Prostate gland (tissue), 2 donors: ENCODE measurements around the gene C1orf35. TPM values are rescaled to one million over a fixed set of nuclear protein-coding genes. Genes with fewer than 3 reads are reported as not detected.
A peak's percentile ranks its signal among the peaks of the same experiment; 100 is the strongest.

Experiments
- DNase-seq: peaks from one replicate; pipeline ENCODE4 v3.0.0-alpha.2; 2019; ENCODE audit warnings: low spot score
- H3K27ac ChIP-seq, 2 donors: fragments of 200-600 bp; sonication (generic); 2 replicates each; pipeline ENCODE4 v1.5.1; 2017 to 2019
- H3K27me3 ChIP-seq: fragments of 200-600 bp; sonication (generic); replicated peaks from 2 replicates; pipeline ENCODE4 v1.5.1; 2019; ENCODE audit not compliant: insufficient read depth
- H3K36me3 ChIP-seq, 2 donors: fragments of 200-600 bp; sonication (generic); 1 replicate in 1 of 2; 2 replicates in 1 of 2; pipeline versions ENCODE4 v1.5.1 to v1.8.1; 2017 to 2019
- H3K4me1 ChIP-seq: fragments of 200-600 bp; sonication (generic); replicated peaks from 2 replicates; pipeline ENCODE4 v1.5.1; 2019
- H3K4me3 ChIP-seq, 2 donors: fragments of 200-600 bp; sonication (generic); 2 replicates each; pipeline ENCODE4 v1.5.1; 2017 to 2019
- H3K9me3 ChIP-seq: fragments of 200-600 bp; sonication (generic); 2 replicates; pipeline ENCODE4 v1.5.1; 2017
- CTCF ChIP-seq, 4 experiments: fragments of 200-600 bp in 2 of 4; fragments of 450-650 bp in 2 of 4; sonication (generic) in 2 of 4; IDR thresholded peaks; 1 replicate in 3 of 4; 2 replicates in 1 of 4; pipeline ENCODE4 v1.5.1; 2016 to 2019; ENCODE audit warnings: antibody characterized with exemption in 4 of 4, mild to moderate bottlenecking in 2 of 4, moderate library complexity in 2 of 4
- POLR2A ChIP-seq: fragments of 450-650 bp; IDR thresholded peaks from one replicate; pipeline ENCODE4 v1.6.1; 2016; ENCODE audit warnings: antibody characterized with exemption, mild to moderate bottlenecking
- POLR2AphosphoS5 ChIP-seq: sonication (generic); formaldehyde crosslinking; IDR thresholded peaks from one replicate; pipeline ENCODE4 v1.6.1; 2017; ENCODE audit warnings: antibody characterized with exemption
- WGBS: methylation state at CpG from one replicate; pipeline ENCODE4 v1.1.5; 2018; 5-methylcytosine and 5-hydroxymethylcytosine counted together
- intact Hi-C: fragments of 100-400 bp; cut with DNase I; formaldehyde crosslinking; loops from one replicate; pipeline ENCODE4 v1.14.2; 2022
- total RNA-seq, 2 donors: library from RNA; depleted of rRNA; stranded (reverse); fragments of >200 nt; gene quantifications; one replicate each; pipeline ENCODE4 v1.1.0, GENCODE V29; 2016

C1orf35 gene
- total RNA-seq, 2 donors from 2014 or later, result 23.5 TPM

- intact Hi-C loops, result loop anchor here (2.0 to 10.0 kb wide), 3 partner anchors 27 to 317 kb away; partner anchors contain the start of genes MRPL55 and WNT9A
- DNase-seq, result no peak
- peak overlapping the region; percentile 95 to 100 for H3K4me3 ChIP-seq
- H3K36me3 ChIP-seq, result no peaks in the 10 kb centered on the region
- peaks cover 25% of the 10 kb centered on the region for H3K4me1 ChIP-seq
- no peaks in the 10 kb centered on the region for H3K9me3 ChIP-seq
- no peaks in the 10 kb centered on the region for H3K27me3 ChIP-seq
- WGBS, result 9% methylated on average over 31 of the region's 31 CpGs
- TF ChIP-seq POLR2AphosphoS5, result no peak
- TF ChIP-seq POLR2A, result no peak
- TF ChIP-seq CTCF (IDR thresholded peaks at IDR 0.05), result no peak
- peak overlapping the region; percentile 98 to 100 for H3K27ac ChIP-seq
Observed at GRCh38 chr1:228081578-228082213, 21.4 kb downstream of the C1orf35 start.

- H3K27ac ChIP-seq, result no peak overlapping the region
- H3K4me3 ChIP-seq, result peak overlapping the region; percentile 95 to 100
- 90% methylated on average over 7 of the region's 7 CpGs for WGBS
- DNase-seq, result no peak
- peaks cover 23% of the 10 kb centered on the region for H3K4me1 ChIP-seq
- intact Hi-C loops, result loop anchor here (5.0 to 10.0 kb wide), 2 partner anchors 134 to 316 kb away; partner anchors contain the start of gene WNT9A
- no peaks in the 10 kb centered on the region for H3K9me3 ChIP-seq
- H3K27me3 ChIP-seq, result no peaks in the 10 kb centered on the region
- TF ChIP-seq POLR2A (no peak), POLR2AphosphoS5 (no peak), CTCF (IDR thresholded peaks at IDR 0.05) (no peak)
- H3K36me3 ChIP-seq, result no peaks in the 10 kb centered on the region
Observed at GRCh38 chr1:228081144-228081543, 22.0 kb downstream of the C1orf35 start.

- Histone ChIP-seq H3K4me3 (no peak overlapping the region), H3K27me3 (no peaks in the 10 kb centered on the region), H3K4me1 (peaks cover 10% of the 10 kb centered on the region), H3K9me3 (no peaks in the 10 kb centered on the region), H3K27ac (no peak overlapping the region), H3K36me3 (no peaks in the 10 kb centered on the region)
- 95% methylated on average over 7 of the region's 7 CpGs for WGBS
- no peak for DNase-seq
- TF ChIP-seq CTCF (IDR thresholded peaks at IDR 0.05) (no peak), POLR2A (no peak), POLR2AphosphoS5 (no peak)
- intact Hi-C loops, result loop anchor here (5.0 to 10.0 kb wide), 2 partner anchors 132 to 315 kb away; partner anchors contain the start of gene WNT9A
Observed at GRCh38 chr1:228079601-228080263, 23.4 kb downstream of the C1orf35 start.

GRCh38 chr1:228079013-228079412 is 24.1 kb downstream of the C1orf35 start:
- H3K4me1 ChIP-seq, result peaks cover 7% of the 10 kb centered on the region
- WGBS, result 88% methylated on average over 7 of the region's 7 CpGs
- no peak overlapping the region for H3K4me3 ChIP-seq
- no peaks in the 10 kb centered on the region for H3K27me3 ChIP-seq
- H3K36me3 ChIP-seq, result no peaks in the 10 kb centered on the region
- no peak overlapping the region for H3K27ac ChIP-seq
- no peak for DNase-seq
- intact Hi-C loops, result no loop called here
- H3K9me3 ChIP-seq, result no peaks in the 10 kb centered on the region
- TF ChIP-seq CTCF (IDR thresholded peaks at IDR 0.05) (no peak), POLR2AphosphoS5 (no peak), POLR2A (no peak)
